ENCODE measurements around the gene LPAR2.

LPAR2 gene

GRCh38 chr19:19587771-19588170 is 40.2 kb downstream of the LPAR2 start:
- no peaks in the 10 kb centered on the region for H3K79me1 ChIP-seq (ENCODE audit: low read length)
- no peak overlapping the region for H4K5ac ChIP-seq (ENCODE audit: low read length)
- H3K56ac ChIP-seq (ENCODE audit: low read length): no peak overlapping the region

GRCh38 chr19:19584356-19584755 is 43.7 kb downstream of the LPAR2 start:
- no peak for DNase-seq
- WGBS (ENCODE audit: extremely low coverage, insufficient coverage, low lambda C conversion rate): no CpG with 5 or more reads among the region's 6 CpGs

More at GRCh38 chr19:19587771-19588170, 40.2 kb downstream of the LPAR2 start:
- no peak overlapping the region for H2AK5ac ChIP-seq (ENCODE audit: low read length)
- H3K27ac ChIP-seq (ENCODE audit: low read depth, low read length): no peak overlapping the region
- no peak for DNase-seq
- H3K4me3 ChIP-seq (ENCODE audit: low read length): no peak overlapping the region
- H3K36me3 ChIP-seq (ENCODE audit: control insufficient read depth, insufficient read depth, low read length): no peaks in the 10 kb centered on the region
- H3K4ac ChIP-seq (ENCODE audit: low read depth, low read length): no peak overlapping the region
- H3K23ac ChIP-seq (ENCODE audit: low read length): no peak overlapping the region
- H2BK5ac ChIP-seq (ENCODE audit: low read length): no peak overlapping the region
- no peak overlapping the region for H2BK120ac ChIP-seq (ENCODE audit: low read depth, low read length)
- no peak overlapping the region for H2BK15ac ChIP-seq (replicated peaks; ENCODE audit: low read depth)
- H3K4me2 ChIP-seq (ENCODE audit: low read length): no peak overlapping the region
- H3K27me3 ChIP-seq (ENCODE audit: insufficient read depth, low read length, poor library complexity): no peaks in the 10 kb centered on the region
- H3K4me1 ChIP-seq (ENCODE audit: control insufficient read depth, low read depth, low read length): no peaks in the 10 kb centered on the region
- H3K18ac ChIP-seq (ENCODE audit: low read length): no peak overlapping the region
- no peaks in the 10 kb centered on the region for H3K79me2 ChIP-seq (ENCODE audit: control insufficient read depth, insufficient read depth, low read length)
- H4K8ac ChIP-seq (ENCODE audit: low read depth, low read length): no peak overlapping the region
- H3K9ac ChIP-seq (ENCODE audit: low read length): no peak overlapping the region
- no CpG with 5 or more reads among the region's 5 CpGs for WGBS (ENCODE audit: extremely low coverage, insufficient coverage, low lambda C conversion rate)

GRCh38 chr19:19582471-19582870 is 45.5 kb downstream of the LPAR2 start:
- Histone ChIP-seq H3K9ac (ENCODE audit: low read length) (no peak overlapping the region), H2BK5ac (ENCODE audit: low read length) (no peak overlapping the region), H4K8ac (ENCODE audit: low read depth, low read length) (no peak overlapping the region), H2BK120ac (ENCODE audit: low read depth, low read length) (no peak overlapping the region), H3K4me2 (ENCODE audit: low read length) (no peak overlapping the region), H3K27ac (ENCODE audit: low read depth, low read length) (no peak overlapping the region), H2AK5ac (ENCODE audit: low read length) (no peak overlapping the region), H3K79me2 (ENCODE audit: control insufficient read depth, insufficient read depth, low read length) (no peaks in the 10 kb centered on the region), H3K18ac (ENCODE audit: low read length) (no peak overlapping the region), H3K79me1 (ENCODE audit: low read length) (no peaks in the 10 kb centered on the region), H3K56ac (ENCODE audit: low read length) (no peak overlapping the region), H2BK15ac (replicated peaks; ENCODE audit: low read depth) (no peak overlapping the region), H3K4me3 (ENCODE audit: low read length) (no peak overlapping the region), H3K4me1 (ENCODE audit: control insufficient read depth, low read depth, low read length) (no peaks in the 10 kb centered on the region), H3K27me3 (ENCODE audit: insufficient read depth, low read length, poor library complexity) (no peaks in the 10 kb centered on the region), H3K23ac (ENCODE audit: low read length) (no peak overlapping the region), H4K5ac (ENCODE audit: low read length) (no peak overlapping the region), H3K36me3 (ENCODE audit: control insufficient read depth, insufficient read depth, low read length) (no peaks in the 10 kb centered on the region), H3K4ac (ENCODE audit: low read depth, low read length) (no peak overlapping the region)
- DNase-seq: no peak
- WGBS (ENCODE audit: extremely low coverage, insufficient coverage, low lambda C conversion rate): no CpG with 5 or more reads among the region's 6 CpGs

More at GRCh38 chr19:19584356-19584755, 43.7 kb downstream of the LPAR2 start:
- H3K23ac ChIP-seq (ENCODE audit: low read length): no peak overlapping the region
- no peak overlapping the region for H2BK5ac ChIP-seq (ENCODE audit: low read length)
- no peaks in the 10 kb centered on the region for H3K27me3 ChIP-seq (ENCODE audit: insufficient read depth, low read length, poor library complexity)
- H4K5ac ChIP-seq (ENCODE audit: low read length): no peak overlapping the region
- no peak overlapping the region for H2AK5ac ChIP-seq (ENCODE audit: low read length)
- no peaks in the 10 kb centered on the region for H3K4me1 ChIP-seq (ENCODE audit: control insufficient read depth, low read depth, low read length)
- H2BK120ac ChIP-seq (ENCODE audit: low read depth, low read length): no peak overlapping the region
- no peak overlapping the region for H4K8ac ChIP-seq (ENCODE audit: low read depth, low read length)
- H3K56ac ChIP-seq (ENCODE audit: low read length): no peak overlapping the region
- H2BK15ac ChIP-seq (replicated peaks; ENCODE audit: low read depth): no peak overlapping the region
- no peak overlapping the region for H3K4me2 ChIP-seq (ENCODE audit: low read length)
- no peak overlapping the region for H3K18ac ChIP-seq (ENCODE audit: low read length)
- H3K36me3 ChIP-seq (ENCODE audit: control insufficient read depth, insufficient read depth, low read length): no peaks in the 10 kb centered on the region
- no peak overlapping the region for H3K4ac ChIP-seq (ENCODE audit: low read depth, low read length)
- no peaks in the 10 kb centered on the region for H3K79me2 ChIP-seq (ENCODE audit: control insufficient read depth, insufficient read depth, low read length)
- H3K9ac ChIP-seq (ENCODE audit: low read length): no peak overlapping the region
- H3K79me1 ChIP-seq (ENCODE audit: low read length): no peaks in the 10 kb centered on the region
- H3K27ac ChIP-seq (ENCODE audit: low read depth, low read length): no peak overlapping the region
- H3K4me3 ChIP-seq (ENCODE audit: low read length): no peak overlapping the region

- Histone ChIP-seq H3K79me2 (ENCODE audit: control insufficient read depth, insufficient read depth, low read length) (no peaks in the 10 kb centered on the region), H3K9ac (ENCODE audit: low read length) (no peak overlapping the region), H3K36me3 (ENCODE audit: control insufficient read depth, insufficient read depth, low read length) (no peaks in the 10 kb centered on the region), H3K4me1 (ENCODE audit: control insufficient read depth, low read depth, low read length) (no peaks in the 10 kb centered on the region), H2AK5ac (ENCODE audit: low read length) (no peak overlapping the region), H3K56ac (ENCODE audit: low read length) (no peak overlapping the region), H4K5ac (ENCODE audit: low read length) (no peak overlapping the region), H3K79me1 (ENCODE audit: low read length) (no peaks in the 10 kb centered on the region), H4K8ac (ENCODE audit: low read depth, low read length) (no peak overlapping the region), H3K27me3 (ENCODE audit: insufficient read depth, low read length, poor library complexity) (no peaks in the 10 kb centered on the region), H2BK5ac (ENCODE audit: low read length) (no peak overlapping the region), H3K4me3 (ENCODE audit: low read length) (no peak overlapping the region), H3K4ac (ENCODE audit: low read depth, low read length) (no peak overlapping the region), H3K18ac (ENCODE audit: low read length) (no peak overlapping the region), H2BK120ac (ENCODE audit: low read depth, low read length) (no peak overlapping the region), H3K4me2 (ENCODE audit: low read length) (no peak overlapping the region), H3K23ac (ENCODE audit: low read length) (no peak overlapping the region), H3K27ac (ENCODE audit: low read depth, low read length) (no peak overlapping the region), H2BK15ac (replicated peaks; ENCODE audit: low read depth) (no peak overlapping the region)
- WGBS (ENCODE audit: extremely low coverage, insufficient coverage, low lambda C conversion rate): no CpG with 5 or more reads among the region's 13 CpGs
- no peak for DNase-seq
These were observed 46.6 kb downstream of the LPAR2 start for GRCh38 chr19:19581391-19581790.

- H3K4ac ChIP-seq (ENCODE audit: low read depth, low read length): no peak overlapping the region
- H3K56ac ChIP-seq (ENCODE audit: low read length): no peak overlapping the region
- H2BK15ac ChIP-seq (replicated peaks; ENCODE audit: low read depth): no peak overlapping the region
- H2AK5ac ChIP-seq (ENCODE audit: low read length): no peak overlapping the region
- no peak overlapping the region for H3K9ac ChIP-seq (ENCODE audit: low read length)
- no peaks in the 10 kb centered on the region for H3K4me1 ChIP-seq (ENCODE audit: control insufficient read depth, low read depth, low read length)
- no peak for DNase-seq
- no peak overlapping the region for H4K8ac ChIP-seq (ENCODE audit: low read depth, low read length)
- no peak overlapping the region for H3K27ac ChIP-seq (ENCODE audit: low read depth, low read length)
- no peak overlapping the region for H3K18ac ChIP-seq (ENCODE audit: low read length)
- no peak overlapping the region for H2BK5ac ChIP-seq (ENCODE audit: low read length)
- H3K79me1 ChIP-seq (ENCODE audit: low read length): no peaks in the 10 kb centered on the region
- no CpG with 5 or more reads among the region's 4 CpGs for WGBS (ENCODE audit: extremely low coverage, insufficient coverage, low lambda C conversion rate)
- H3K27me3 ChIP-seq (ENCODE audit: insufficient read depth, low read length, poor library complexity): no peaks in the 10 kb centered on the region
- H3K79me2 ChIP-seq (ENCODE audit: control insufficient read depth, insufficient read depth, low read length): no peaks in the 10 kb centered on the region
- no peaks in the 10 kb centered on the region for H3K36me3 ChIP-seq (ENCODE audit: control insufficient read depth, insufficient read depth, low read length)
- no peak overlapping the region for H3K4me2 ChIP-seq (ENCODE audit: low read length)
- H3K23ac ChIP-seq (ENCODE audit: low read length): no peak overlapping the region
- no peak overlapping the region for H2BK120ac ChIP-seq (ENCODE audit: low read depth, low read length)
- no peak overlapping the region for H4K5ac ChIP-seq (ENCODE audit: low read length)
- H3K4me3 ChIP-seq (ENCODE audit: low read length): no peak overlapping the region
These were observed 47.6 kb downstream of the LPAR2 start for GRCh38 chr19:19580418-19580817.

GRCh38 chr19:19579533-19580361 is 48.3 kb downstream of the LPAR2 start:
- Histone ChIP-seq H3K27me3 (ENCODE audit: insufficient read depth, low read length, poor library complexity) (no peaks in the 10 kb centered on the region), H3K23ac (ENCODE audit: low read length) (no peak overlapping the region), H3K4me1 (ENCODE audit: control insufficient read depth, low read depth, low read length) (no peaks in the 10 kb centered on the region), H3K4me3 (ENCODE audit: low read length) (no peak overlapping the region), H3K4me2 (ENCODE audit: low read length) (no peak overlapping the region), H3K79me2 (ENCODE audit: control insufficient read depth, insufficient read depth, low read length) (no peaks in the 10 kb centered on the region), H3K56ac (ENCODE audit: low read length) (no peak overlapping the region), H2AK5ac (ENCODE audit: low read length) (no peak overlapping the region), H2BK5ac (ENCODE audit: low read length) (no peak overlapping the region), H2BK15ac (replicated peaks; ENCODE audit: low read depth) (no peak overlapping the region), H3K9ac (ENCODE audit: low read length) (no peak overlapping the region), H3K36me3 (ENCODE audit: control insufficient read depth, insufficient read depth, low read length) (no peaks in the 10 kb centered on the region), H3K79me1 (ENCODE audit: low read length) (no peaks in the 10 kb centered on the region), H3K4ac (ENCODE audit: low read depth, low read length) (no peak overlapping the region), H3K18ac (ENCODE audit: low read length) (no peak overlapping the region), H2BK120ac (ENCODE audit: low read depth, low read length) (no peak overlapping the region), H4K8ac (ENCODE audit: low read depth, low read length) (no peak overlapping the region), H4K5ac (ENCODE audit: low read length) (no peak overlapping the region), H3K27ac (ENCODE audit: low read depth, low read length) (no peak overlapping the region)
- DNase-seq: no peak
- WGBS (ENCODE audit: extremely low coverage, insufficient coverage, low lambda C conversion rate): no CpG with 5 or more reads among the region's 25 CpGs
